Measurements from ENCODE around the gene NEDD8. TPM values are rescaled to one million over a fixed set of nuclear protein-coding genes. Genes with fewer than 3 reads are reported as not detected.

NEDD8 gene
- total and polyA plus RNA-seq, 2 experiments from 2014 or later, result 130 to 418 TPM

GRCh38 chr14:24190416-24190815 is 41.8 kb downstream of the NEDD8 start:
- H3K27ac Mint-ChIP-seq, result no peak overlapping the region
- Histone ChIP-seq H3K27me3 (ENCODE audit: insufficient read depth) (no peaks in the 10 kb centered on the region), H2AFZ (no peak overlapping the region), H3F3A (replicated peaks; ENCODE audit: low read depth) (peaks cover 15% of the 10 kb centered on the region), H3K9me2 (ENCODE audit: insufficient read depth) (no peaks in the 10 kb centered on the region), H4K20me1 (replicated peaks; ENCODE audit: insufficient read depth) (peaks cover 6% of the 10 kb centered on the region), H3K79me2 (replicated peaks; ENCODE audit: insufficient read depth) (peaks cover 13% of the 10 kb centered on the region; the same call in 1 of the 2 replicates), H3K4me1 (ENCODE audit: insufficient read depth) (peaks cover 16% of the 10 kb centered on the region), H3K36me3 (ENCODE audit: insufficient read depth) (no peaks in the 10 kb centered on the region; the same call in 1 of the 2 replicates), H3K4me3 (no peak overlapping the region), H3K27ac (ENCODE audit: low read depth) (no peak overlapping the region), H3K4me2 (no peak overlapping the region)
- H3K36me3 Mint-ChIP-seq (ENCODE audit: low read depth), result peaks cover 58% of the 10 kb centered on the region
- no peak overlapping the region for H3K4me3 Mint-ChIP-seq
- no peak for DNase-seq (ENCODE audit: low spot score)
- TF ChIP-seq CTCF (conservative IDR thresholded peaks at IDR 0.05; ENCODE audit: low read depth in 2 of 2) (no peak), ZNF114 (CRISPR knock-in tag; IDR thresholded peaks at IDR 0.05) (no peak), STAT1 (IDR thresholded peaks at IDR 0.05; ENCODE audit: unreplicated experiment) (no peak), EZH2phosphoT487 (IDR thresholded peaks at IDR 0.05; ENCODE audit: unreplicated experiment) (no peak), EZH2 (IDR thresholded peaks at IDR 0.05; ENCODE audit: low read depth, unreplicated experiment) (no peak), CREB1 (CRISPR knock-in tag; IDR thresholded peaks at IDR 0.05; ENCODE audit: low read depth) (no peak), NANOG (IDR thresholded peaks at IDR 0.05; ENCODE audit: borderline replicate concordance) (no peak), ZNF331 (CRISPR knock-in tag; IDR thresholded peaks at IDR 0.05; ENCODE audit: low read depth) (no peak), JUNB (IDR thresholded peaks at IDR 0.05; ENCODE audit: unreplicated experiment) (no peak), POLR2AphosphoS5 (IDR thresholded peaks at IDR 0.05; ENCODE audit: low read depth) (no peak)
- TF ChIP-seq, protein P1, sequence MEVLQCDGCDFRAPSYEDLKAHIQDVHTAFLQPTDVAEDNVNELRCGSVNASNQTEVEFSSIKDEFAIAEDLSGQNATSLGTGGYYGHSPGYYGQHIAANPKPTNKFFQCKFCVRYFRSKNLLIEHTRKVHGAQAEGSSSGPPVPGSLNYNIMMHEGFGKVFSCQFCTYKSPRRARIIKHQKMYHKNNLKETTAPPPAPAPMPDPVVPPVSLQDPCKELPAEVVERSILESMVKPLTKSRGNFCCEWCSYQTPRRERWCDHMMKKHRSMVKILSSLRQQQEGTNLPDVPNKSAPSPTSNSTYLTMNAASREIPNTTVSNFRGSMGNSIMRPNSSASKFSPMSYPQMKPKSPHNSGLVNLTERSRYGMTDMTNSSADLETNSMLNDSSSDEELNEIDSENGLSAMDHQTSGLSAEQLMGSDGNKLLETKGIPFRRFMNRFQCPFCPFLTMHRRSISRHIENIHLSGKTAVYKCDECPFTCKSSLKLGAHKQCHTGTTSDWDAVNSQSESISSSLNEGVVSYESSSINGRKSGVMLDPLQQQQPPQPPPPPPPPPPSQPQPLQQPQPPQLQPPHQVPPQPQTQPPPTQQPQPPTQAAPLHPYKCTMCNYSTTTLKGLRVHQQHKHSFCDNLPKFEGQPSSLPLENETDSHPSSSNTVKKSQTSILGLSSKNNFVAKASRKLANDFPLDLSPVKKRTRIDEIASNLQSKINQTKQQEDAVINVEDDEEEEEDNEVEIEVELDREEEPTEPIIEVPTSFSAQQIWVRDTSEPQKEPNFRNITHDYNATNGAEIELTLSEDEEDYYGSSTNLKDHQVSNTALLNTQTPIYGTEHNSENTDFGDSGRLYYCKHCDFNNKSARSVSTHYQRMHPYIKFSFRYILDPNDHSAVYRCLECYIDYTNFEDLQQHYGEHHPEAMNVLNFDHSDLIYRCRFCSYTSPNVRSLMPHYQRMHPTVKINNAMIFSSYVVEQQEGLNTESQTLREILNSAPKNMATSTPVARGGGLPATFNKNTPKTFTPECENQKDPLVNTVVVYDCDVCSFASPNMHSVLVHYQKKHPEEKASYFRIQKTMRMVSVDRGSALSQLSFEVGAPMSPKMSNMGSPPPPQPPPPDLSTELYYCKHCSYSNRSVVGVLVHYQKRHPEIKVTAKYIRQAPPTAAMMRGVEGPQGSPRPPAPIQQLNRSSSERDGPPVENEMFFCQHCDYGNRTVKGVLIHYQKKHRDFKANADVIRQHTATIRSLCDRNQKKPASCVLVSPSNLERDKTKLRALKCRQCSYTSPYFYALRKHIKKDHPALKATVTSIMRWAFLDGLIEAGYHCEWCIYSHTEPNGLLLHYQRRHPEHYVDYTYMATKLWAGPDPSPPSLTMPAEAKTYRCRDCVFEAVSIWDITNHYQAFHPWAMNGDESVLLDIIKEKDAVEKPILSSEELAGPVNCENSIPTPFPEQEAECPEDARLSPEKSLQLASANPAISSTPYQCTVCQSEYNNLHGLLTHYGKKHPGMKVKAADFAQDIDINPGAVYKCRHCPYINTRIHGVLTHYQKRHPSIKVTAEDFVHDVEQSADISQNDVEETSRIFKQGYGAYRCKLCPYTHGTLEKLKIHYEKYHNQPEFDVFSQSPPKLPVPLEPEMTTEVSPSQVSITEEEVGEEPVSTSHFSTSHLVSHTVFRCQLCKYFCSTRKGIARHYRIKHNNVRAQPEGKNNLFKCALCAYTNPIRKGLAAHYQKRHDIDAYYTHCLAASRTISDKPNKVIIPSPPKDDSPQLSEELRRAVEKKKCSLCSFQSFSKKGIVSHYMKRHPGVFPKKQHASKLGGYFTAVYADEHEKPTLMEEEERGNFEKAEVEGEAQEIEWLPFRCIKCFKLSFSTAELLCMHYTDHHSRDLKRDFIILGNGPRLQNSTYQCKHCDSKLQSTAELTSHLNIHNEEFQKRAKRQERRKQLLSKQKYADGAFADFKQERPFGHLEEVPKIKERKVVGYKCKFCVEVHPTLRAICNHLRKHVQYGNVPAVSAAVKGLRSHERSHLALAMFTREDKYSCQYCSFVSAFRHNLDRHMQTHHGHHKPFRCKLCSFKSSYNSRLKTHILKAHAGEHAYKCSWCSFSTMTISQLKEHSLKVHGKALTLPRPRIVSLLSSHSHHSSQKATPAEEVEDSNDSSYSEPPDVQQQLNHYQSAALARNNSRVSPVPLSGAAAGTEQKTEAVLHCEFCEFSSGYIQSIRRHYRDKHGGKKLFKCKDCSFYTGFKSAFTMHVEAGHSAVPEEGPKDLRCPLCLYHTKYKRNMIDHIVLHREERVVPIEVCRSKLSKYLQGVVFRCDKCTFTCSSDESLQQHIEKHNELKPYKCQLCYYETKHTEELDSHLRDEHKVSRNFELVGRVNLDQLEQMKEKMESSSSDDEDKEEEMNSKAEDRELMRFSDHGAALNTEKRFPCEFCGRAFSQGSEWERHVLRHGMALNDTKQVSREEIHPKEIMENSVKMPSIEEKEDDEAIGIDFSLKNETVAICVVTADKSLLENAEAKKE (CRISPR knock-in tag; IDR thresholded peaks at IDR 0.05), result no peak
- TF ChIP-seq, protein P2, sequence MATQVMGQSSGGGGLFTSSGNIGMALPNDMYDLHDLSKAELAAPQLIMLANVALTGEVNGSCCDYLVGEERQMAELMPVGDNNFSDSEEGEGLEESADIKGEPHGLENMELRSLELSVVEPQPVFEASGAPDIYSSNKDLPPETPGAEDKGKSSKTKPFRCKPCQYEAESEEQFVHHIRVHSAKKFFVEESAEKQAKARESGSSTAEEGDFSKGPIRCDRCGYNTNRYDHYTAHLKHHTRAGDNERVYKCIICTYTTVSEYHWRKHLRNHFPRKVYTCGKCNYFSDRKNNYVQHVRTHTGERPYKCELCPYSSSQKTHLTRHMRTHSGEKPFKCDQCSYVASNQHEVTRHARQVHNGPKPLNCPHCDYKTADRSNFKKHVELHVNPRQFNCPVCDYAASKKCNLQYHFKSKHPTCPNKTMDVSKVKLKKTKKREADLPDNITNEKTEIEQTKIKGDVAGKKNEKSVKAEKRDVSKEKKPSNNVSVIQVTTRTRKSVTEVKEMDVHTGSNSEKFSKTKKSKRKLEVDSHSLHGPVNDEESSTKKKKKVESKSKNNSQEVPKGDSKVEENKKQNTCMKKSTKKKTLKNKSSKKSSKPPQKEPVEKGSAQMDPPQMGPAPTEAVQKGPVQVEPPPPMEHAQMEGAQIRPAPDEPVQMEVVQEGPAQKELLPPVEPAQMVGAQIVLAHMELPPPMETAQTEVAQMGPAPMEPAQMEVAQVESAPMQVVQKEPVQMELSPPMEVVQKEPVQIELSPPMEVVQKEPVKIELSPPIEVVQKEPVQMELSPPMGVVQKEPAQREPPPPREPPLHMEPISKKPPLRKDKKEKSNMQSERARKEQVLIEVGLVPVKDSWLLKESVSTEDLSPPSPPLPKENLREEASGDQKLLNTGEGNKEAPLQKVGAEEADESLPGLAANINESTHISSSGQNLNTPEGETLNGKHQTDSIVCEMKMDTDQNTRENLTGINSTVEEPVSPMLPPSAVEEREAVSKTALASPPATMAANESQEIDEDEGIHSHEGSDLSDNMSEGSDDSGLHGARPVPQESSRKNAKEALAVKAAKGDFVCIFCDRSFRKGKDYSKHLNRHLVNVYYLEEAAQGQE (IDR thresholded peaks at IDR 0.05; ENCODE audit: unreplicated experiment), result no peak
- TF ChIP-seq, protein P3, sequence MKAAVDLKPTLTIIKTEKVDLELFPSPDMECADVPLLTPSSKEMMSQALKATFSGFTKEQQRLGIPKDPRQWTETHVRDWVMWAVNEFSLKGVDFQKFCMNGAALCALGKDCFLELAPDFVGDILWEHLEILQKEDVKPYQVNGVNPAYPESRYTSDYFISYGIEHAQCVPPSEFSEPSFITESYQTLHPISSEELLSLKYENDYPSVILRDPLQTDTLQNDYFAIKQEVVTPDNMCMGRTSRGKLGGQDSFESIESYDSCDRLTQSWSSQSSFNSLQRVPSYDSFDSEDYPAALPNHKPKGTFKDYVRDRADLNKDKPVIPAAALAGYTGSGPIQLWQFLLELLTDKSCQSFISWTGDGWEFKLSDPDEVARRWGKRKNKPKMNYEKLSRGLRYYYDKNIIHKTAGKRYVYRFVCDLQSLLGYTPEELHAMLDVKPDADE (IDR thresholded peaks at IDR 0.05), result no peak
- H3K4me1 Mint-ChIP-seq, result peaks cover 25% of the 10 kb centered on the region
- ATAC-seq, result no peak
- H3K9me3 Mint-ChIP-seq, result no peaks in the 10 kb centered on the region; the same call in 2 of the 3 replicates
- peaks cover 19% of the 10 kb centered on the region for H3K27me3 Mint-ChIP-seq (ENCODE audit: insufficient read depth, low read depth, poor library complexity)

Data from GM23338 (cell line).